HCT116 (cell line): ENCODE measurements around the gene INSR. TPM values are rescaled to one million over a fixed set of nuclear protein-coding genes. Genes with fewer than 3 reads are reported as not detected.

Source experiments
- ATAC-seq: fragments of 200-7000 bp; cut with Tn5 transposase; 2 replicates; pipeline ENCODE4 v1.9.1; 2020; ENCODE audit warnings: mild to moderate bottlenecking, moderate library complexity
- BruUV-seq: library from RNA; stranded (reverse); fragments of 400-500 nt; replicated peaks from 2 replicates; lab custom pipeline; 2021; lab: Mats Ljungman, UMichigan
- CTCF ChIA-PET: fragments of 300-600 bp; sonication (Branson Sonifier 250); formaldehyde crosslinking; loops from one replicate; lab custom pipeline; 2021; ENCODE audit warnings: antibody characterized with exemption; lab: Charles Lee
- POLR2A ChIA-PET: fragments of 300-600, 350-600 bp; sonication (Branson Sonifier 250); formaldehyde crosslinking; loops from one replicate; lab custom pipeline; 2021; ENCODE audit warnings: antibody characterized with exemption; lab: Charles Lee
- RAD21 ChIA-PET, 2 experiments: fragments of 300-600 bp; sonication (Branson Sonifier 250); formaldehyde crosslinking; loops; one replicate each; lab custom pipeline; 2023; ENCODE audit warnings: low total read pairs in 2 of 2; ENCODE audit not compliant: uncharacterized antibody in 2 of 2, unreplicated experiment in 2 of 2, low non-redundant PET in 1 of 2; lab: Charles Lee
- DNase-seq: peaks from one replicate; pipeline ENCODE4 v3.0.0-alpha.2; 2010; ENCODE audit warnings: low read depth, low spot score
- H2AFZ ChIP-seq: fragments of 200-600 bp; shearing (Covaris generic), sonication (generic); 2 replicates; pipeline ENCODE4 v1.6.1; 2017; ENCODE audit warnings: low read depth, mixed run types, mixed read lengths, antibody characterized with exemption, low read length; ENCODE audit not compliant: poor library complexity, severe bottlenecking
- H3K27ac ChIP-seq: 2 replicates; pipeline ENCODE4 v1.5.1; 2012; ENCODE audit warnings: low read depth, low read length
- H3K27me3 ChIP-seq: fragments of 200-600 bp; sonication (generic); 2 replicates; pipeline ENCODE4 v1.6.1; 2016; ENCODE audit warnings: mixed run types, low read length, mixed read lengths; ENCODE audit not compliant: insufficient read depth
- H3K36me3 ChIP-seq, 2 experiments: fragments of 200-500 bp in 1 of 2; fragments of 200-600 bp in 1 of 2; sonication (Bioruptor generic) in 1 of 2; sonication (generic) in 1 of 2; 2 replicates each; pipeline versions ENCODE4 v1.5.1 to v1.6.1; 2014 to 2016; ENCODE audit warnings: low read length in 2 of 2, inconsistent platforms in 1 of 2, mixed read lengths in 1 of 2, mixed run types in 1 of 2; ENCODE audit not compliant: insufficient read depth in 2 of 2, control insufficient read depth in 1 of 2
- H3K4me1 ChIP-seq, 2 experiments: fragments of 200-600 bp in 1 of 2; sonication (generic) in 1 of 2; 2 replicates each; pipeline versions ENCODE4 v1.5.1 to v1.6.1; 2012 to 2017; ENCODE audit warnings: low read length in 2 of 2, inconsistent platforms in 1 of 2, mild to moderate bottlenecking in 1 of 2, mixed read lengths in 1 of 2, mixed run types in 1 of 2, moderate library complexity in 1 of 2; ENCODE audit not compliant: insufficient read depth in 2 of 2, control insufficient read depth in 1 of 2
- H3K4me2 ChIP-seq: fragments of 200-600 bp; sonication (generic); 2 replicates; pipeline ENCODE4 v1.6.1; 2017; ENCODE audit warnings: mixed run types, low read length, mixed read lengths
- H3K4me3 ChIP-seq, 2 experiments: fragments of 200-600 bp in 1 of 2; sonication (generic) in 1 of 2; replicated peaks in 1 of 2; 2 replicates each; pipeline ENCODE4 v1.5.1; 2011 to 2016; ENCODE audit warnings: low read length in 2 of 2, control low read depth in 1 of 2, low read depth in 1 of 2, mild to moderate bottlenecking in 1 of 2, mixed read lengths in 1 of 2, mixed run types in 1 of 2
- H3K79me2 ChIP-seq: fragments of 200-600 bp; sonication (generic); 2 replicates; pipeline ENCODE4 v1.6.1; 2017; ENCODE audit warnings: mild to moderate bottlenecking, mixed run types, low read length, moderate library complexity, mixed read lengths; ENCODE audit not compliant: insufficient read depth
- H3K9ac ChIP-seq: fragments of 200-600 bp; sonication (generic); 2 replicates; pipeline ENCODE4 v1.6.1; 2016; ENCODE audit warnings: low read length, mixed read lengths
- H3K9me2 ChIP-seq: fragments of 200-600 bp; sonication (generic), shearing (Covaris generic); 2 replicates; pipeline ENCODE4 v1.6.1; 2017; ENCODE audit warnings: mixed run types, mild to moderate bottlenecking, moderate library complexity; ENCODE audit not compliant: insufficient read depth
- H3K9me3 ChIP-seq, 2 experiments: fragments of 200-500 bp in 1 of 2; fragments of 200-600 bp in 1 of 2; sonication (Bioruptor generic) in 1 of 2; sonication (generic) in 1 of 2; 2 replicates each; pipeline ENCODE4 v1.6.1; 2014 to 2017; ENCODE audit warnings: low read length in 2 of 2, mixed read lengths in 2 of 2, inconsistent platforms in 1 of 2, low read depth in 1 of 2, mild to moderate bottlenecking in 1 of 2, mixed run types in 1 of 2, moderate library complexity in 1 of 2; ENCODE audit not compliant: control insufficient read depth in 1 of 2, insufficient read depth in 1 of 2
- H4K20me1 ChIP-seq: fragments of 200-600 bp; sonication (generic), shearing (Covaris generic); 2 replicates; pipeline ENCODE4 v1.6.1; 2017; ENCODE audit warnings: mixed run types, mild to moderate bottlenecking, moderate library complexity; ENCODE audit not compliant: insufficient read depth
- CBX3 ChIP-seq: IDR thresholded peaks from 2 replicates; pipeline ENCODE4 v1.6.1; 2012; ENCODE audit warnings: low read depth
- CEBPB ChIP-seq: IDR thresholded peaks from 2 replicates; pipeline ENCODE4 v1.6.1; 2012; ENCODE audit warnings: low read depth
- EGR1 ChIP-seq: IDR thresholded peaks from 2 replicates; pipeline ENCODE4 v1.6.1; 2012; ENCODE audit warnings: low read depth
- EZH2 ChIP-seq: fragments of 200-600 bp; sonication (generic); IDR thresholded peaks from 2 replicates; pipeline ENCODE4 v1.6.1; 2017; ENCODE audit warnings: antibody characterized with exemption, mixed run types
- FOSL1 ChIP-seq: IDR thresholded peaks from 2 replicates; pipeline ENCODE4 v1.6.1; 2012; ENCODE audit warnings: low read depth
- JUND ChIP-seq: IDR thresholded peaks from 2 replicates; pipeline ENCODE4 v1.6.1; 2012
- MAX ChIP-seq: IDR thresholded peaks from 2 replicates; pipeline ENCODE4 v1.6.1; 2012
- POLR2A ChIP-seq: IDR thresholded peaks from 2 replicates; pipeline ENCODE4 v1.7.0; 2011; ENCODE audit warnings: borderline replicate concordance; ENCODE audit not compliant: insufficient read depth, insufficient read length; ENCODE audit errors: extremely low read depth
- RAD21 ChIP-seq: IDR thresholded peaks from 2 replicates; pipeline ENCODE4 v1.6.1; 2012; ENCODE audit warnings: low read depth, mild to moderate bottlenecking
- SIN3A ChIP-seq: IDR thresholded peaks from 2 replicates; pipeline ENCODE4 v1.6.1; 2012; ENCODE audit warnings: low read depth
- SRF ChIP-seq: IDR thresholded peaks from 2 replicates; pipeline ENCODE4 v1.6.1; 2012; ENCODE audit warnings: low read depth
- ZFX ChIP-seq: fragments of 450-650 bp; IDR thresholded peaks from 2 replicates; pipeline ENCODE4 v1.6.1; 2017
- ZNF274 ChIP-seq: fragments of 200-500 bp; sonication (Bioruptor generic); IDR thresholded peaks from 2 replicates; pipeline ENCODE4 v1.6.1; 2014; ENCODE audit warnings: mild to moderate bottlenecking, low read depth, low read length, inconsistent platforms
- intact Hi-C: fragments of 100-400 bp; cut with micrococcal nuclease; formaldehyde crosslinking; loops from 2 replicates; pipeline ENCODE4 v1.10.0; 2022
- total RNA-seq: library from RNA; stranded (reverse); gene quantifications from one replicate; pipeline ENCODE4 v1.2.1, GENCODE V29; 2021; ENCODE audit not compliant: unreplicated experiment
- TF ChIP-seq, protein P1 (sequence below), 3 experiments: fragments of 200-600 bp in 1 of 3; sonication (generic) in 1 of 3; IDR thresholded peaks in 2 of 3; conservative IDR thresholded peaks in 1 of 3; 2 replicates each; pipeline ENCODE4 v1.5.1; 2012 to 2017; ENCODE audit warnings: low read depth in 2 of 3, low read length in 2 of 3, antibody characterized with exemption in 1 of 3, borderline replicate concordance in 1 of 3, control low read depth in 1 of 3, mild to moderate bottlenecking in 1 of 3, mixed read lengths in 1 of 3, mixed run types in 1 of 3, moderate library complexity in 1 of 3; ENCODE audit not compliant: insufficient read depth in 1 of 3
- TF ChIP-seq, protein P2 (sequence below): IDR thresholded peaks from 2 replicates; pipeline ENCODE4 v1.6.1; 2011; ENCODE audit warnings: mild to moderate bottlenecking, low read length, moderate library complexity; ENCODE audit not compliant: insufficient replicate concordance; ENCODE audit errors: extremely low read depth
- TF ChIP-seq, protein P3 (sequence below): IDR thresholded peaks from 2 replicates; pipeline ENCODE4 v1.6.1; 2012; ENCODE audit warnings: low read depth

Gene INSR
- total RNA-seq, 1 experiment from 2014 or later: 25.4 TPM

GRCh38 chr19:7153022-7153421, 141.2 kb downstream of the INSR start:
- BruUV-seq: no TSS peak
- no peak for ATAC-seq
- H3K4me2 ChIP-seq: no peak overlapping the region
- TF ChIP-seq, protein P1, sequence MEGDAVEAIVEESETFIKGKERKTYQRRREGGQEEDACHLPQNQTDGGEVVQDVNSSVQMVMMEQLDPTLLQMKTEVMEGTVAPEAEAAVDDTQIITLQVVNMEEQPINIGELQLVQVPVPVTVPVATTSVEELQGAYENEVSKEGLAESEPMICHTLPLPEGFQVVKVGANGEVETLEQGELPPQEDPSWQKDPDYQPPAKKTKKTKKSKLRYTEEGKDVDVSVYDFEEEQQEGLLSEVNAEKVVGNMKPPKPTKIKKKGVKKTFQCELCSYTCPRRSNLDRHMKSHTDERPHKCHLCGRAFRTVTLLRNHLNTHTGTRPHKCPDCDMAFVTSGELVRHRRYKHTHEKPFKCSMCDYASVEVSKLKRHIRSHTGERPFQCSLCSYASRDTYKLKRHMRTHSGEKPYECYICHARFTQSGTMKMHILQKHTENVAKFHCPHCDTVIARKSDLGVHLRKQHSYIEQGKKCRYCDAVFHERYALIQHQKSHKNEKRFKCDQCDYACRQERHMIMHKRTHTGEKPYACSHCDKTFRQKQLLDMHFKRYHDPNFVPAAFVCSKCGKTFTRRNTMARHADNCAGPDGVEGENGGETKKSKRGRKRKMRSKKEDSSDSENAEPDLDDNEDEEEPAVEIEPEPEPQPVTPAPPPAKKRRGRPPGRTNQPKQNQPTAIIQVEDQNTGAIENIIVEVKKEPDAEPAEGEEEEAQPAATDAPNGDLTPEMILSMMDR (IDR thresholded peaks at IDR 0.05 in 2 of 3, conservative IDR thresholded peaks at IDR 0.05 in 1 of 3; ENCODE audit: borderline replicate concordance in 1 of 3, insufficient read depth in 1 of 3, low read depth in 2 of 3, low read length in 2 of 3): no peak
- TF ChIP-seq EGR1 (no peak), ZFX (no peak), CEBPB (no peak), SIN3A (no peak), SRF (no peak), ZNF274 (no peak), POLR2A (no peak), EZH2 (no peak), FOSL1 (no peak), MAX (no peak), RAD21 (no peak), JUND (no peak), CBX3 (no peak)
- TF ChIP-seq, protein P2, sequence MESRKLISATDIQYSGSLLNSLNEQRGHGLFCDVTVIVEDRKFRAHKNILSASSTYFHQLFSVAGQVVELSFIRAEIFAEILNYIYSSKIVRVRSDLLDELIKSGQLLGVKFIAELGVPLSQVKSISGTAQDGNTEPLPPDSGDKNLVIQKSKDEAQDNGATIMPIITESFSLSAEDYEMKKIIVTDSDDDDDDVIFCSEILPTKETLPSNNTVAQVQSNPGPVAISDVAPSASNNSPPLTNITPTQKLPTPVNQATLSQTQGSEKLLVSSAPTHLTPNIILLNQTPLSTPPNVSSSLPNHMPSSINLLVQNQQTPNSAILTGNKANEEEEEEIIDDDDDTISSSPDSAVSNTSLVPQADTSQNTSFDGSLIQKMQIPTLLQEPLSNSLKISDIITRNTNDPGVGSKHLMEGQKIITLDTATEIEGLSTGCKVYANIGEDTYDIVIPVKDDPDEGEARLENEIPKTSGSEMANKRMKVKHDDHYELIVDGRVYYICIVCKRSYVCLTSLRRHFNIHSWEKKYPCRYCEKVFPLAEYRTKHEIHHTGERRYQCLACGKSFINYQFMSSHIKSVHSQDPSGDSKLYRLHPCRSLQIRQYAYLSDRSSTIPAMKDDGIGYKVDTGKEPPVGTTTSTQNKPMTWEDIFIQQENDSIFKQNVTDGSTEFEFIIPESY: no peak
- TF ChIP-seq, protein P3, sequence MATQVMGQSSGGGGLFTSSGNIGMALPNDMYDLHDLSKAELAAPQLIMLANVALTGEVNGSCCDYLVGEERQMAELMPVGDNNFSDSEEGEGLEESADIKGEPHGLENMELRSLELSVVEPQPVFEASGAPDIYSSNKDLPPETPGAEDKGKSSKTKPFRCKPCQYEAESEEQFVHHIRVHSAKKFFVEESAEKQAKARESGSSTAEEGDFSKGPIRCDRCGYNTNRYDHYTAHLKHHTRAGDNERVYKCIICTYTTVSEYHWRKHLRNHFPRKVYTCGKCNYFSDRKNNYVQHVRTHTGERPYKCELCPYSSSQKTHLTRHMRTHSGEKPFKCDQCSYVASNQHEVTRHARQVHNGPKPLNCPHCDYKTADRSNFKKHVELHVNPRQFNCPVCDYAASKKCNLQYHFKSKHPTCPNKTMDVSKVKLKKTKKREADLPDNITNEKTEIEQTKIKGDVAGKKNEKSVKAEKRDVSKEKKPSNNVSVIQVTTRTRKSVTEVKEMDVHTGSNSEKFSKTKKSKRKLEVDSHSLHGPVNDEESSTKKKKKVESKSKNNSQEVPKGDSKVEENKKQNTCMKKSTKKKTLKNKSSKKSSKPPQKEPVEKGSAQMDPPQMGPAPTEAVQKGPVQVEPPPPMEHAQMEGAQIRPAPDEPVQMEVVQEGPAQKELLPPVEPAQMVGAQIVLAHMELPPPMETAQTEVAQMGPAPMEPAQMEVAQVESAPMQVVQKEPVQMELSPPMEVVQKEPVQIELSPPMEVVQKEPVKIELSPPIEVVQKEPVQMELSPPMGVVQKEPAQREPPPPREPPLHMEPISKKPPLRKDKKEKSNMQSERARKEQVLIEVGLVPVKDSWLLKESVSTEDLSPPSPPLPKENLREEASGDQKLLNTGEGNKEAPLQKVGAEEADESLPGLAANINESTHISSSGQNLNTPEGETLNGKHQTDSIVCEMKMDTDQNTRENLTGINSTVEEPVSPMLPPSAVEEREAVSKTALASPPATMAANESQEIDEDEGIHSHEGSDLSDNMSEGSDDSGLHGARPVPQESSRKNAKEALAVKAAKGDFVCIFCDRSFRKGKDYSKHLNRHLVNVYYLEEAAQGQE: no peak
- RAD21 ChIA-PET: no interaction called here
- intact Hi-C loops: no loop called here
- H3K9me3 ChIP-seq: no peaks in the 10 kb centered on the region
- no peaks in the 10 kb centered on the region for H3K79me2 ChIP-seq
- H3K4me3 ChIP-seq: no peak overlapping the region
- POLR2A ChIA-PET: no interaction called here
- H3K9ac ChIP-seq: no peak overlapping the region
- H2AFZ ChIP-seq: no peak overlapping the region
- no peaks in the 10 kb centered on the region for H3K4me1 ChIP-seq
- H4K20me1 ChIP-seq: no peaks in the 10 kb centered on the region
- H3K9me2 ChIP-seq: no peaks in the 10 kb centered on the region
- no peaks in the 10 kb centered on the region for H3K27me3 ChIP-seq
- CTCF ChIA-PET: no interaction called here
- no peak overlapping the region for H3K27ac ChIP-seq
- H3K36me3 ChIP-seq: no peaks in the 10 kb centered on the region
- no peak for DNase-seq
